HAP-1 (cell line): ENCODE data around the gene FAM3B.

ENCODE experiments used
- DNase-seq, 2 experiments: peaks; one replicate each; pipeline ENCODE4 v3.0.0-alpha.2; 2016 to 2020; ENCODE audit warnings: low spot score in 2 of 2
- H3K27me3 ChIP-seq: fragments of 250-450 bp; sonication (Bioruptor Pico); 2 replicates; pipeline ENCODE4 v1.5.1; 2020; ENCODE audit warnings: low read depth, mild to moderate bottlenecking, moderate library complexity
- H3K36me3 ChIP-seq: fragments of 250-450 bp; sonication (Bioruptor Pico); replicated peaks from 2 replicates; pipeline ENCODE4 v1.5.1; 2020; ENCODE audit warnings: mild to moderate bottlenecking
- H3K4me1 ChIP-seq: fragments of 250-450 bp; sonication (Bioruptor Pico); 2 replicates; pipeline ENCODE4 v1.5.1; 2020; ENCODE audit warnings: mild to moderate bottlenecking
- H3K4me3 ChIP-seq: fragments of 250-450 bp; sonication (Bioruptor Pico); 2 replicates; pipeline ENCODE4 v1.5.1; 2020; ENCODE audit warnings: mild to moderate bottlenecking, moderate library complexity
- H3K9me3 ChIP-seq: fragments of 250-450 bp; sonication (Bioruptor Pico); 2 replicates; pipeline ENCODE4 v1.5.1; 2020; ENCODE audit warnings: mild to moderate bottlenecking, moderate library complexity
- in situ Hi-C: fragments of 300-500 bp; cut with MboI; formaldehyde crosslinking; loops from 3 replicates; pipeline ENCODE4 v1.14.3; 2020; ENCODE audit warnings: low sequenced_read_pairs, inconsistent platforms, mixed read lengths

Gene FAM3B

DNA sequence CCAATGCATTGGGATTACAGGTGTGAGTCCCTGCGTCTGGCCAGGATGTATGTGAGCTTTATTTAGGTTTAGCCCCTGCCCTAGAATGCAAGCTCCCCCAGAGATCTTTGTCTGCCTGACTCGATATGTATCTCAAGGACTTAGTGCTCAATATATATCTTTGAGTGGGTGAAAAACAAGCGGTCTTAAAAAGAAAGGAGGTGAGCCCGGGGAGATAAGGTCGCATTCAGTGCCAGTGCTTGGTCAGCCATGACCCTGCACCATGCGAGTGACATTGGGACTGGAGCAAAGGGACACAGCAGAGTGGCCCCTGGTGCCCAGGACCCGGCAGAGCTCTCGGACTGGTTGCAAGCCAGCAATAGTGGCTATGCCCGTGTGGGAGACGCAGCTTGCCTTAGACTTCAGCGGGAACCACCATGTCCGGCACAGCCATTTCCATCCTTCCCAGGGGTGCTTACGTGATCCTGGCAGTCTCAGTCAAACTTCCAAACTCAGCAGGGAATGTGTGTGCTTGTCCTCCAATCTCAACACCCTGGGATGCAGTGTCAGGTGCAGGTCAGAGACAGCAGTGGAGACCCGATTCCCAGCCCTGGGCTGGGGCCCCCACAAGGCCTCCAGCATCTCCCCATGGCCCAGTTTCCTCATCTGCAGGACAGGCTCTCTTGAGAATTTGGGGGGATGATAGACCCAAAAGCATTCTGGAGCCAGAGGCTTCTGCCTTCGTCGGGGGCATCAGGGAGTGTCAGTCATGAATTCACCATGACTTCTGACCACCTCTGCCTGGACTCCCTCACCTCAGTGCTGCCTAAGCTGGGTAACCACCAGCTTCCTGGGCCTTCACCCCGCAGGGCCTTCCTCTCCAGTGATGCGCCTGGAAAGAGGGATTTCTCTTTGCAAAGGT lies 47.0 kb downstream of the FAM3B start:
- Histone ChIP-seq H3K4me1 (no peaks in the 10 kb centered on the region), H3K9me3 (no peaks in the 10 kb centered on the region; the same call in 1 of the 2 replicates), H3K36me3 (no peaks in the 10 kb centered on the region), H3K27me3 (no peaks in the 10 kb centered on the region), H3K4me3 (no peak overlapping the region)
- in situ Hi-C loops: no loop called here
- DNase-seq: no peak

DNA sequence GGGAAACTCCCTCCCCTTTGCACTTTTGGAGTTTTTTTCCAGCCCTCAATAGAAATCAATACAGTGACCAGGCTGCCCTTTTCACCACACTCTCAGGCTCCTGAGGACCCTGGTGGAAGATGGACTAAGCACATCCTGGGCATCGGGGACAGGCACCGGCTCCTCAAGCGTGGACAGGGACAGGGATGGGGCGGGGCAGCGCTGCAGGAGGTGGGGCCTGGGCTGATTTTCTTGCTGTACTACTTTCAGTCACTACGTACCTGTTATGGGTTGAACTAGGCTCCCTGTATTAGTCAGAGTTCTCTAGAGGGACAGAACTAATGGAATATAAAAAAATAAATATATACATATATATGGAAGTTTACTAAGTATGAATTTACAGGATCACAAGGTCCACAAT lies 47.7 kb downstream of the FAM3B start:
- no peaks in the 10 kb centered on the region for H3K4me1 ChIP-seq
- no peaks in the 10 kb centered on the region for H3K36me3 ChIP-seq
- no peaks in the 10 kb centered on the region; the same call in 1 of the 2 replicates for H3K9me3 ChIP-seq
- in situ Hi-C loops: no loop called here
- no peak for DNase-seq
- H3K4me3 ChIP-seq: no peak overlapping the region
- no peaks in the 10 kb centered on the region for H3K27me3 ChIP-seq

DNA sequence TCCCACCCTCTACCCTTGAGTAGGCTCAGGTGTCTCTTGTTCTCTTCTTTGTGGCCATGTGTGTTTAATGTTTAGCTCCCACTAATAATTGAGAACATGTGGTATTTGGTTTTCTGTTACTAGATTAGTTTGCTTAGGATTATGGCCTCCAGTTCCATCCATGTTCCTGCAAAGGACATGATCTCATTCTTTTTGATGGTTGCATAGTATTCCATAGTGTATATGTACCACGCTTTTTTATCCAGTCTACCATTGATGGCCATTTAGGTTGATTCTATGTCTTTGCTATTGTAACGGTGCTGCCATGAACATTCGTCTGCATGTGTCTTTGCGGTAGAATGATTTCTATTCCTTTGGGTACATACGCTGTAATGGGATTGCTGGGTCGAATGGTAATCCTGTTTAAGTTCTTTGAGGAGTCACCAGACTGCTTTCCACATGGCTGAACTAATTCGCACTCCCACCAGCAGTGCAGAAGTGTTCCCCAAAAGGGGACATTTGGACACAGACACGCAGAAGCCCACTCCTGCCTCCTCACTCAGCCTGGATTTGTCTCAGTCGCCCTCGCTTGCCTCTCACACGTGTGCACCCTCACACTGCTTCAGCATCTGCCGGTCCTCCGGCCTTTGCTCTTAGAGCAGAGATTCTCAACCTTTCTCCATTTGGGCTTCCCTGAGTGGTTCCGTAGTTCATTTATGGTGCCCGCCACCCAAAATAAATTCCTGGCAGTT lies 48.9 kb downstream of the FAM3B start:
- H3K27me3 ChIP-seq: no peaks in the 10 kb centered on the region
- H3K4me3 ChIP-seq: no peak overlapping the region
- H3K9me3 ChIP-seq: no peaks in the 10 kb centered on the region; the same call in 1 of the 2 replicates
- H3K4me1 ChIP-seq: no peaks in the 10 kb centered on the region
- in situ Hi-C loops: no loop called here
- no peak for DNase-seq
- no peaks in the 10 kb centered on the region for H3K36me3 ChIP-seq

DNA sequence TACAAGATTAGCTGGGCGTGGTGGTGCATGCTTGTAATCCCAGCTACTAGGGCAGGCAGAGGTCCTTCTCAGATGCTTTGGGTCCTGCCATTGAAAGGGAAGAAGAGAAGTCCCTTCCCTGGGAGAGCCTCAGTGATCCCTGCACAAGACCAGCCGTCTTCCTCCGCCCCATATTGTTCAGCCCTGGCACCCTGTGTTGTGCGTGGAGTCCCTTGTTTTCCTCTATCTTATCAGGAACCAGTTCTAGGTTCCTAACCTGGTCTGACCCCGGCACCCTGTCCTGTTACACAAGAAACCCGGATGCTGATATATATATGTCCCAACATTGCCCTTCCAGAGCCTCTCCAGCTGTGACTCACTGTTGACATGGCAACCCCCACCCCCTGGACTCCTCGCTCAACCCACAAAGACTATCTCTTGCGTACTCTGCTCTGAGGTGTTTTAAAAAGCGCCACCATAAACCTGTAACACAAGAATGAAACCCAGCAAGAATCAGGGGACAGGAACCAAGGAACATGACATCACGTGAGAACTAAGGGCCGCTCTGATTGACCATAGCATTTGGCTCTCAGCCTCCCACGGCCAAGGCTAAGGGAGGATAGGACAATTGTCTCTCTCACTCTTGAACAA lies 50.0 kb downstream of the FAM3B start:
- Histone ChIP-seq H3K36me3 (no peaks in the 10 kb centered on the region), H3K4me3 (no peak overlapping the region)

DNA sequence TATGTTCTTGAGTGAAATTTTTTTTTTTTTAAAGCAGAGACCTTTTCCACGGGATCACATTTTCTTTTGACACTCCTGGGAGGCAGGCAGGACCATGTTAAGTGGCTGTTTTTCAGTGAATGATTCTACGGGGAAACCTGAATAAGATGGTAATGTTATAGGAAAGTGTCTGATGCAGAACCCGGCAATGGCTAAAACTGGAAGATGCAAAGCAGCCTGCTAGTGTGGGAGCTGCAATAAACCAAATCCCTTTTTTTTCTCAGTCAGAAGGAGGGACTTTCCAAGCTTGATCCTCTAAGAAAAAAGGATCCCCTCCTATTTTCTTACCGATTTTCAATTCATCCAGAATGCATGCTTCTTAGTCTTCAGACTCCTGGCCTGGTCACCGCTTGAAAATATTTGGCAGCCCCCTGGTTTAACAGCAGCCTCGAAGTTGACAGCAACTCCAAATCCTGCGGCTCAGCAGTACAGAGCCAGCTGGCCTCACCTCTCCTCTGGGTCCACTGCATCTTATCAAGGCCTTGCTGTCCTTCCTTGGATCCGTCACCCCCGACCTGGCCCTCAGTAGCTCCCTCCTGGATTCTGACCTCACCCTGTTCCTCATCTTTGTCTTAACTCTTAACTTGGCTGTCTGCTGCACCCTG lies 50.8 kb downstream of the FAM3B start:
- H3K36me3 ChIP-seq: no peaks in the 10 kb centered on the region
- no peak for DNase-seq
- in situ Hi-C loops: no loop called here
- no peaks in the 10 kb centered on the region for H3K27me3 ChIP-seq
- no peak overlapping the region for H3K4me3 ChIP-seq
- no peaks in the 10 kb centered on the region; the same call in 1 of the 2 replicates for H3K9me3 ChIP-seq
- H3K4me1 ChIP-seq: no peaks in the 10 kb centered on the region

More for the DNA sequence above, 50.0 kb downstream of the FAM3B start:
- Histone ChIP-seq H3K9me3 (no peaks in the 10 kb centered on the region; the same call in 1 of the 2 replicates), H3K27me3 (no peaks in the 10 kb centered on the region), H3K4me1 (no peaks in the 10 kb centered on the region)
- no peak for DNase-seq
- in situ Hi-C loops: no loop called here

DNA sequence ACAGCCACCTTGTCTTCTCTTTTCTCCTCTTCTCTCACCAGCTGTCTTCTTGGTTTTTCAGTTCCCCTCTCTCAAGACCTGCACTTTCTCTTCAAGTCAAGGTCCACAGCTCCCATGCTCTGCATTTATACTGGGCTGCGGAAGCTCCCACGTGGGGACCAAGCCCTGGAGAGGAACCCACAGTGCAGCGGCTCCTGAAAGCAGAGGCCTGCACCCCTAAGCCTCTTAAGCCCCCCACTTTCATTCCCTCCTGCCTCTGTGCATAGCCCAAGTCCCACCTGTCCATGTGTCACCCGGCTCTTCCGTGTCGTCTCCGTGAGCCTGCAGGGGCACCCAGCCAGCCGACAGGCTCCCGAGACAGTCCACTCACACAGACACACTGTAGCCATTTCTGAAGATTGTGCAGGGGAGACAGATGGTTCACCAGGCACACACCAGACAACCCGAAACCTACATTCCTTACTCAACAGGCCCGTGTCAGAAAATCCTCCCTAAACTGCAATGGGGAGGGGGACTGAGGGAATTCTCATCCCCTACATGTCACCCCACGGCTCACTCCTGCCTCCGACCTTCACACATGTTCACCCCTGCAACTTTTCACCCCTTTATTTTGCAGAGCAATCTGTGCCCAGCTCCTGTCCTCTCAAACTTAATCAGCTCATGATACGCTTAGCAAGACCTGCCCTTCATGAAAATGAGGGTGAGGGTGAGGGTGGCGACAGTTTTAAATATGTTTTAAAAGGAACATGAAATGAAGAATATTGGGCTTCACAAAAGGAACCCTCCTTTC lies 51.5 kb downstream of the FAM3B start:
- H3K27me3 ChIP-seq: no peaks in the 10 kb centered on the region
- in situ Hi-C loops: no loop called here

DNA sequence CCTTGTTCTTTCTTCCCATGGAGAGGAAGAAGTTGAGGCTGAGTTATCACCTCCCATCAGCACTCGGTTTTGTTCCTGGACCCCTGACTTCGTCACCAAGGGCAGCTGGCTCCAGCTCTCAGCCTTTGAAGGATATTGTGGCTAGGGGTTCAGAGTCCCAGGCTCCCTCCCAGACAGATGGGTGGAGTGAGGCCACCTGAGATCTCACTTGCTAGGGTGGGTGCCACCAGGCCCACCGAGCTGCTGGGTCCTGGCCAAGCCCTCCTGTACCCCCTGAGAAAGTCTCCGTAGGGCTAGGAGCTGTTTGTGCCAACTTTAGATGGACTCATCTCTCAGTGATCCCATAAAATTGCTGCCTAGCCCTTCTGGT lies 52.1 kb downstream of the FAM3B start:
- H3K4me1 ChIP-seq: no peaks in the 10 kb centered on the region
- H3K9me3 ChIP-seq: no peaks in the 10 kb centered on the region; the same call in 1 of the 2 replicates
- no peak overlapping the region for H3K4me3 ChIP-seq
- H3K27me3 ChIP-seq: no peaks in the 10 kb centered on the region
- DNase-seq: no peak
- H3K36me3 ChIP-seq: no peaks in the 10 kb centered on the region
- in situ Hi-C loops: no loop called here

More for the DNA sequence above, 51.5 kb downstream of the FAM3B start:
- Histone ChIP-seq H3K4me1 (no peaks in the 10 kb centered on the region), H3K36me3 (no peaks in the 10 kb centered on the region), H3K4me3 (no peak overlapping the region), H3K9me3 (no peaks in the 10 kb centered on the region; the same call in 1 of the 2 replicates)
- no peak for DNase-seq

DNA sequence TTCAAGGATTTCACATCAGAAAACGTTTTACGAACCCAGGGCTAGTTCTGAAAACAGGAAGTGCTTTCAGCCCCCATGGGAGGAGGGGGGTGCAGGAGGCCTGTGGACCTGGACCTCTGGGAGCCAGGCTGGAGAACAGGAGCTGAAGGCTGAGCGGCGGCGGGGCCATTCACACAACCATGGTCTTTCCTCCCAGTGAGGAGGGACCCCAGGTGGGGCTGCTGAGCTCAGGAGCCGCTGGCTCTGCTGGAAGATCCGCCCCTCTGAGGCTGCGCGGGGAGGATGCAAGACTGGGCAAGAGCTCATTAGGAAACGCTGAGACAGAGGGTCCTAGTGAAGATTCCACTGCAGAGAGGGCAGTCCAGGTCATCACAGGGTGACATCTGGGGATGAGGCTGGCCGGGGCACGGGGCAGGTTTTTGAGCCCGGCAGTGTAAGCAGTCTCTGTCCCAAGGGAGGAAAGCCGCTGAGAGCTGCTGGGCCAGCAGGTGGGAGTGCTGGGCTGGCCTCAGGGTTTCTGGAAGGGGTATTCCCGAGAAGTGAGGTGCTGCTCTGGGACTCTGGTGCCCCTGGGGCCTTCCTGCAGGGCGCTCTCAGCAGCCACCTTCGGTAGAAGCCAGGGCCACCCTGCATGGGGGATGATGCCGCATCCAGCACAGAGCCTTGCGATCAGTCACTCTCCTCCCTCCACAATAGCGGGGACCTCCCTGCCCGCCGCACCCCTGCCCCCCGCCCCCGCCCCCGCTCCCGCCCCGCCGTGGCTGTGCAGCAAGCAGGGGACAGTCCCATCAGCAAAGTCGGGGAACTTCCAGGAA lies 52.7 kb downstream of the FAM3B start:
- in situ Hi-C loops: no loop called here

DNA sequence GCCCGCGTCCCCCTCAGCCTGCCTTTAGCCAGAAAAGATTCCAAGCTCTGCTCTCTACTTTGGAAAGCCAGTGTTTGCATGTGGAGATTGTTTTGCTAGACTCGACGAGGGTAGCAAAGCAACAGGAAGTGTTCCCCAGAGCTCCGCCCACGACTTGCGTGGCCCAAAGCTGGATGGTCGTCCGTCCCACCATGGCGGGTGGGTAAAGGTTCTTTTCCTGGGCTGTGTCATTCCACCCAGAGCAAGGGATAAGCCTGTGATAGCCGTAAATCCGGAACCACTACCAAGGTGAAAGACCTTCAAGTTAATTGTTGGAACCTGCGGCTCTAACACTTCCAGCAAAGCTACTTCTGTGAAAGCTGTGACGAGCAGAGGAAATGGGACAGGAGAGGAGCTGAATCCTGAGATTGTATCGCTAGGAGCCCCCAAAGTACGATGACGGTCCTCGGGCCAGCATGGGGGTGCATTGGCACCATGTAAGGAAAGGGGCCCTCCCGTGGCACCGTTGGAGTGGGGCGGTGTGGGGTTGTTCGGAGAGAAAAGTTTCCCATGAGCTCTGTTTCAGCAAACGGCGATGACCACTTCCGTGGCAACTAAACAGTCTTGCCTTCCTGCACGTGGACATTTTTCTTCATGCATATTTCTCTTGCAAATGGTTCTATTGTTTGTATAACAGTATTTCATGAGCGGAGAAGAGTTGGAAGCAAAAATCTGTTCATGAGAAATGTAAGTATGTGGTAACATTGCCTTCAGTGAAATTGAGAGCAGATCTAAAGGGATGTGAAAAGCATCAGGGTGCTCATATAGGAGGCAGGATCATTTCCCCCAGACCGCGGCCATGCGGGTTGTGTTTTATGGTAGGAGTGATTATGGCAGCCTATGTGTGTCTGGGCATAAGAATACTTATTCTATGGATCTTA lies 53.6 kb downstream of the FAM3B start:
- Histone ChIP-seq H3K4me3 (no peak overlapping the region), H3K9me3 (no peaks in the 10 kb centered on the region; the same call in 1 of the 2 replicates), H3K4me1 (no peaks in the 10 kb centered on the region), H3K36me3 (no peaks in the 10 kb centered on the region), H3K27me3 (no peaks in the 10 kb centered on the region)
- no peak for DNase-seq
- in situ Hi-C loops: no loop called here

More for the DNA sequence above, 52.7 kb downstream of the FAM3B start:
- Histone ChIP-seq H3K4me3 (no peak overlapping the region), H3K9me3 (no peaks in the 10 kb centered on the region; the same call in 1 of the 2 replicates), H3K4me1 (no peaks in the 10 kb centered on the region), H3K36me3 (no peaks in the 10 kb centered on the region), H3K27me3 (no peaks in the 10 kb centered on the region)
- DNase-seq: no peak

DNA sequence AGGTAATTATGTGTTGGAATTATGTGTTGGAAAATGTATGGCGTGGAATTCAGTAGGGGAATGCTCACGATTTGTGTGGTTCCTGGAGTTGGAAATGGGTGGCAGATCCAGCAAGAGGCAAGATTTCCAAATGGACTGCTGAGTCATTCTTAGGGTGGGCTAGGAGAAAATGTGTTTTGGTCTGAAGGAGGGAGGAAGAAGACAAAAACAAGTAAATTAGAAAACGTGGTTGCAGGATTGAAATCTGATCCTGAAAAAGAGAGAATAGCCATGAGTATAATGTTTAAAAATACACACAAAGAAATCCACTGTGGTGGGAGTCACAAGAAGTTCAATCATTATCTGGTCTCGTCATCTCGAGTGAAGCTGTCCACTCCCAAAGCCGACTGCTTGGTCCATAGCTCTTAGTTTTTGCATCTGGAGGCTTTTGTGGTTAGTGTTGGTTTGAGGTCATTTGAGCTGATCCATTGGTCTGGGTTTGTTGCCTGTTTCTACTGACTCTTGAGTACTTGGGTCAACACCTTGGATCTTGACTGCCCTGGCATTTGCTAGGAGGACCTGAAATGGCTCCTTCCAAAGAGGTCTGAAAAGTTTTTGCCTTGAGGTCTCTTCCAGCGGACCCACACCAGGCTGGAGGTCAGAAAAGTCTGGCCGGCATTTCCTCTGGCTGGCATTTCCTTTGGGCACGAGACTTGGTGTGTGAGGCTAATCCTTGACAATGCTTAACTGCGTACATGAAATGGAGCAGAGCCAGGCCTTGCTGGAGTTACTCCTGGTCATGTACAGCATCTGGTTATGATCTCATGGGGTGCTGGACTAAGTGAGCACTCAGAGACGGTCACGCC lies 54.5 kb downstream of the FAM3B start:
- in situ Hi-C loops: no loop called here
- no peak overlapping the region for H3K4me3 ChIP-seq
- H3K4me1 ChIP-seq: no peaks in the 10 kb centered on the region
- no peaks in the 10 kb centered on the region; the same call in 1 of the 2 replicates for H3K9me3 ChIP-seq
- no peaks in the 10 kb centered on the region for H3K36me3 ChIP-seq
- DNase-seq: no peak
- H3K27me3 ChIP-seq: no peaks in the 10 kb centered on the region

DNA sequence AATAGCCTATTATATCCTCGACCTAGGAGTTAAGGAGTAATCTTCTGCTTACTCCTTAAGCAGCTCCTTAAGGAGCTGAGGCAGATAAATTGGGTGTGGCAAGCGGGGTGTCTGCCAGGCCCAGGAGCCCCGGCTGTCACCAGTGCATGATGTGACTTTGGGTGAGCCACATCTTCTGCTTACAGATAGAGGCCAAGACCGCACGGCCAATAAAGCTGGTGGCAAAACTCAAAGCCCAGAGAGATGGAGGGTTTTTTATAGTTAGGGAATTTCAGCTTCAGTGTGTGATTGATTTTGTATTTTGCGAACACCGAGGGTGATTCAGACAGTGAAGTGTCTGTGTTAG lies 55.1 kb downstream of the FAM3B start:
- Histone ChIP-seq H3K4me3 (no peak overlapping the region), H3K36me3 (no peaks in the 10 kb centered on the region), H3K9me3 (no peaks in the 10 kb centered on the region; the same call in 1 of the 2 replicates), H3K4me1 (no peaks in the 10 kb centered on the region), H3K27me3 (no peaks in the 10 kb centered on the region)
- in situ Hi-C loops: no loop called here
- DNase-seq: no peak
